Astrocyte (in vitro differentiated cells and primary cell): Measurements from ENCODE around the gene PDZD7. TPM values are rescaled to one million over a fixed set of nuclear protein-coding genes. Genes with fewer than 3 reads are reported as not detected.
A peak's percentile ranks its signal among the peaks of the same experiment; 100 is the strongest.

ENCODE experiments used
- DNase-seq: peaks from one replicate; pipeline ENCODE4 v3.0.0-alpha.2; 2010; ENCODE audit warnings: low read depth
- FAIRE-seq: peaks from 2 replicates; lab custom pipeline; 2011; peaks lifted over from hg19 to GRCh38; lab: Jason Lieb, UNC
- H2AFZ ChIP-seq: 2 replicates; pipeline ENCODE4 v1.6.0; 2012; ENCODE audit warnings: low read depth, low read length, inconsistent platforms
- H3K27ac ChIP-seq: 2 replicates; pipeline ENCODE4 v1.5.1; 2011; ENCODE audit warnings: low read depth, low read length, inconsistent platforms
- H3K27me3 ChIP-seq: 2 replicates; pipeline ENCODE4 v1.6.0; 2011; ENCODE audit warnings: low read length, inconsistent platforms; ENCODE audit not compliant: insufficient read depth
- H3K36me3 ChIP-seq: 2 replicates; pipeline ENCODE4 v1.5.1; 2011; ENCODE audit warnings: low read length, inconsistent platforms; ENCODE audit not compliant: insufficient read depth
- H3K4me1 ChIP-seq: 2 replicates; pipeline ENCODE4 v1.5.1; 2011; ENCODE audit warnings: low read length, inconsistent platforms; ENCODE audit not compliant: insufficient read depth
- H3K4me2 ChIP-seq: 2 replicates; pipeline ENCODE4 v1.6.0; 2012; ENCODE audit warnings: low read length, inconsistent platforms
- H3K4me3 ChIP-seq: 2 replicates; pipeline ENCODE4 v1.5.1; 2011; ENCODE audit warnings: low read depth, mild to moderate bottlenecking, low read length, inconsistent platforms; ENCODE audit not compliant: insufficient read depth
- H3K79me2 ChIP-seq: 2 replicates; pipeline ENCODE4 v1.6.0; 2012; ENCODE audit warnings: mild to moderate bottlenecking, low read length, inconsistent platforms; ENCODE audit not compliant: insufficient read depth
- H3K9ac ChIP-seq: 2 replicates; pipeline ENCODE4 v1.6.0; 2012; ENCODE audit warnings: mild to moderate bottlenecking, low read length, inconsistent platforms
- H3K9me3 ChIP-seq: 2 replicates; pipeline ENCODE4 v1.5.1; 2012; ENCODE audit warnings: low read depth, mild to moderate bottlenecking, low read length, inconsistent platforms; ENCODE audit not compliant: insufficient read depth
- H4K20me1 ChIP-seq: 2 replicates; pipeline ENCODE4 v1.6.0; 2012; ENCODE audit warnings: low read length, inconsistent platforms; ENCODE audit not compliant: insufficient read depth
- H3K27ac Mint-ChIP-seq: one replicate; pipeline ENCODE4 v1.8.0; 2021; ENCODE audit warnings: mild to moderate bottlenecking, mixed read lengths; ENCODE audit not compliant: unreplicated experiment
- H3K27me3 Mint-ChIP-seq: one replicate; pipeline ENCODE4 v1.8.0; 2021; ENCODE audit warnings: low read depth, mixed read lengths; ENCODE audit not compliant: unreplicated experiment
- H3K36me3 Mint-ChIP-seq: one replicate; pipeline ENCODE4 v1.8.0; 2021; ENCODE audit warnings: low read depth, mixed read lengths; ENCODE audit not compliant: unreplicated experiment
- H3K4me1 Mint-ChIP-seq: one replicate; pipeline ENCODE4 v1.8.0; 2021; ENCODE audit warnings: low read depth, mixed read lengths; ENCODE audit not compliant: unreplicated experiment
- H3K4me3 Mint-ChIP-seq: one replicate; pipeline ENCODE4 v1.8.0; 2021; ENCODE audit warnings: mild to moderate bottlenecking, moderate library complexity, mixed read lengths; ENCODE audit not compliant: unreplicated experiment
- H3K9me3 Mint-ChIP-seq: one replicate; pipeline ENCODE4 v1.8.0; 2021; ENCODE audit warnings: mild to moderate bottlenecking, mixed read lengths; ENCODE audit not compliant: unreplicated experiment
- EZH2 ChIP-seq: IDR thresholded peaks from 2 replicates; pipeline ENCODE4 v1.6.1; 2012; ENCODE audit warnings: mild to moderate bottlenecking, low read length, inconsistent platforms; ENCODE audit not compliant: insufficient read depth
- total RNA-seq: library from RNA; stranded (reverse); gene quantifications from 2 replicates; pipeline ENCODE4 v1.2.1, GENCODE V29; 2021
- TF ChIP-seq, protein P1 (sequence below): IDR thresholded peaks from 2 replicates; pipeline ENCODE4 v1.5.1; 2011; ENCODE audit warnings: low read depth, mild to moderate bottlenecking, inconsistent platforms, low read length, moderate library complexity; ENCODE audit not compliant: insufficient read depth

Gene PDZD7
- total RNA-seq, 1 donor from 2014 or later = 4.5 TPM

DNA sequence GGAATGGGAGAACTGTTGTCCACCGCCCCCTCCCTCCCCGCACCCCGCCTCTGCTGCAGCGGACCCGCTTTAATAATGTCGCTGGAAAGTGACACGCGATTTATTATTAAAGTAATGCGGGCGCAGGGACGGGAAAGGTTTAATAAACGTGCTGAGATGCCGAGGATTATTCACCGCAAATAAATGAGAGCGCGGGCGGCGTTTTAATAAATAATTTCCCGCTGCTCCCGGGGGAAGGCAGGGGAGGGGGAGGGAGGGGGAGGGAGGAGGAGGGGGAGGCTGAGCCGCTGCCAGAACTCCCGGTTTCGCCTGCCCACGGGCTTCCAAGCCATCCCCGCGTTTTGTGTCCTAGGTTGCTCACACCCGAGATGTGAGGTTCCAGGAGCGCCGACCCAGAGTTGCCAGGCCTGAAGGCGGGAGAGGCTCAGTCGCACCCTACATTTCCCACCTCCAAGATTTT, 36.0 kb upstream of the PDZD7 start:
- peak overlapping the region; percentile 70 for H3K9ac ChIP-seq

DNA sequence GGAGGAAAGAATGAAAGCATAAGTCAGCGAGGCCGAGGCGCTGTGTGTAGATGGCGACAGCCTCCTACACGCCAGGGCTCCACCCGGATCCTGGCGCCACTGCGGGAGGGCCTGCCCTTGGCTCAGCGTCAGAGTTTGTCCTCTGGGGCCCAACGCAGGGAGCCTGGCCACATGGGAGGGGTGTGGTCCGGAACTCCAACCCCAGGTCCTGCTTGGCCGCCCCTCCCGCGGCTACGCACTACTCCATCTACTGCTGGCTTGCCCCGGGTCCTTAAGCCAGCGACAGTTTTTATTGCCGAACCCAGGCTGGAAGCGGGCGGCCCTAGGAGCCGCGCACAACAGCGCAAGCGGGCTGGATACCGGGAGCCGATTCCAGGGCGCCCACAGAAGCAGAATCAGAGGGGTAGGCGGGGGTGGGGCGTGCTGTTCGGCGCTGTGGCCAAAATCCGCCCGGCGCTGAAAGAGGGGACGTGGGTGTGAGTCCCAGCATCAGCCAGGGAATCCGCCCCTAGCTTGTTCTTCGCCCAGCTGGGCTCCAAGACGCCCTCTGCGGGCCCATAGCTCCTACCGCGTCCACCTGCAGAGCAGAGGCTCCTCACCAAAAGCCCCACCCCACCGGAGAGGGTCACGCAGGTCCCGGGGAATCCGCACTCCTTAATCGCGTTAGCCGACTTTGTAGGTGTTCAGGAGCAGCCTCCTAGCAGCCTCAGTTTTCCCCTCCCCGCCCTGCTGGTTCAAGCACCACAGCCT, 35.4 kb upstream of the PDZD7 start:
- H3K9me3 Mint-ChIP-seq = no peaks in the 10 kb centered on the region
- Histone ChIP-seq H3K79me2 (no peaks in the 10 kb centered on the region), H3K36me3 (no peaks in the 10 kb centered on the region), H3K9me3 (no peaks in the 10 kb centered on the region), H3K4me3 (peak overlapping the region; percentile 60), H3K27ac (no peak overlapping the region), H3K4me1 (peaks cover 42% of the 10 kb centered on the region), H3K9ac (peak overlapping the region; percentile 44), H2AFZ (peak overlapping the region; percentile 79), H4K20me1 (no peaks in the 10 kb centered on the region), H3K27me3 (peaks cover 4% of the 10 kb centered on the region), H3K4me2 (peak overlapping the region; percentile 95)
- FAIRE-seq (no peak), DNase-seq (no peak)
- H3K27ac Mint-ChIP-seq = peak overlapping the region; percentile 53
- H3K4me1 Mint-ChIP-seq = peaks cover 12% of the 10 kb centered on the region
- peak overlapping the region; percentile 68 for H3K4me3 Mint-ChIP-seq
- no peak for TF ChIP-seq EZH2
- TF ChIP-seq, protein P1, sequence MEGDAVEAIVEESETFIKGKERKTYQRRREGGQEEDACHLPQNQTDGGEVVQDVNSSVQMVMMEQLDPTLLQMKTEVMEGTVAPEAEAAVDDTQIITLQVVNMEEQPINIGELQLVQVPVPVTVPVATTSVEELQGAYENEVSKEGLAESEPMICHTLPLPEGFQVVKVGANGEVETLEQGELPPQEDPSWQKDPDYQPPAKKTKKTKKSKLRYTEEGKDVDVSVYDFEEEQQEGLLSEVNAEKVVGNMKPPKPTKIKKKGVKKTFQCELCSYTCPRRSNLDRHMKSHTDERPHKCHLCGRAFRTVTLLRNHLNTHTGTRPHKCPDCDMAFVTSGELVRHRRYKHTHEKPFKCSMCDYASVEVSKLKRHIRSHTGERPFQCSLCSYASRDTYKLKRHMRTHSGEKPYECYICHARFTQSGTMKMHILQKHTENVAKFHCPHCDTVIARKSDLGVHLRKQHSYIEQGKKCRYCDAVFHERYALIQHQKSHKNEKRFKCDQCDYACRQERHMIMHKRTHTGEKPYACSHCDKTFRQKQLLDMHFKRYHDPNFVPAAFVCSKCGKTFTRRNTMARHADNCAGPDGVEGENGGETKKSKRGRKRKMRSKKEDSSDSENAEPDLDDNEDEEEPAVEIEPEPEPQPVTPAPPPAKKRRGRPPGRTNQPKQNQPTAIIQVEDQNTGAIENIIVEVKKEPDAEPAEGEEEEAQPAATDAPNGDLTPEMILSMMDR = peak; percentile 20
- H3K27me3 Mint-ChIP-seq = peaks cover 32% of the 10 kb centered on the region
- H3K36me3 Mint-ChIP-seq = peaks cover 5% of the 10 kb centered on the region

More for the DNA sequence above, 36.0 kb upstream of the PDZD7 start:
- Histone ChIP-seq H2AFZ (peak overlapping the region; percentile 82), H3K27ac (no peak overlapping the region), H3K36me3 (no peaks in the 10 kb centered on the region), H3K27me3 (peaks cover 10% of the 10 kb centered on the region), H4K20me1 (no peaks in the 10 kb centered on the region), H3K4me2 (peak overlapping the region; percentile 95), H3K79me2 (no peaks in the 10 kb centered on the region), H3K4me1 (peaks cover 36% of the 10 kb centered on the region), H3K4me3 (peak overlapping the region; percentile 60), H3K9me3 (no peaks in the 10 kb centered on the region)
- Mint-ChIP-seq H3K9me3 (no peaks in the 10 kb centered on the region), H3K36me3 (peaks cover 5% of the 10 kb centered on the region), H3K27me3 (peaks cover 37% of the 10 kb centered on the region), H3K4me1 (peaks cover 10% of the 10 kb centered on the region), H3K4me3 (peak overlapping the region; percentile 88), H3K27ac (peak overlapping the region; percentile 77)
- DNase-seq (no peak), FAIRE-seq (no peak)
- TF ChIP-seq, protein P1 = no peak
- no peak for TF ChIP-seq EZH2
